IMR-90 (cell line): Measurements from ENCODE around the gene WNK1. TPM values are rescaled to one million over a fixed set of nuclear protein-coding genes. Genes with fewer than 3 reads are reported as not detected.
"Not testable (repeated sequence)": the region's sequence is repeated elsewhere in the genome, so short reads cannot be mapped to it uniquely, and the experiment has no call there.

Experiments
- ATAC-seq: fragments of 200-7000 bp; cut with Tn5 transposase; 2 replicates; pipeline ENCODE4 v1.9.1; 2020; ENCODE audit warnings: low read depth, mild to moderate bottlenecking, moderate library complexity
- BruUV-seq: library from RNA; stranded (reverse); fragments of 400-500 nt; replicated peaks from 2 replicates; lab custom pipeline; 2021; lab: Mats Ljungman, UMichigan
- CTCF ChIA-PET: fragments of 300-600 bp; formaldehyde crosslinking; extraction: SDS; loops from one replicate; lab custom pipeline; 2021; ENCODE audit warnings: antibody characterized with exemption; lab: Yijun Ruan, JAX
- POLR2A ChIA-PET: fragments of 300-600 bp; sonication (Branson Sonifier 250); formaldehyde crosslinking; loops from one replicate; lab custom pipeline; 2022; ENCODE audit warnings: antibody characterized with exemption; ENCODE audit not compliant: unreplicated experiment; lab: Charles Lee
- DNase-seq: peaks from one replicate; pipeline ENCODE4 v3.0.0; 2013
- H2AFZ ChIP-seq: replicated peaks from 2 replicates; pipeline ENCODE3; 2013; ENCODE audit warnings: low read length, mild to moderate bottlenecking; ENCODE audit not compliant: poor library complexity
- H2AK5ac ChIP-seq: 2 replicates; pipeline ENCODE4 v1.6.1; 2013; ENCODE audit warnings: low read depth, low read length, inconsistent platforms
- H2AK9ac ChIP-seq: replicated peaks from 2 replicates; pipeline ENCODE3; 2013; ENCODE audit warnings: mild to moderate bottlenecking, low read depth, low read length, moderate library complexity; ENCODE audit not compliant: poor library complexity
- H2BK120ac ChIP-seq: 2 replicates; pipeline ENCODE4 v1.6.1; 2013; ENCODE audit warnings: low read depth, low read length, inconsistent platforms
- H2BK15ac ChIP-seq: 3 replicates; pipeline ENCODE4 v1.6.1; 2013; ENCODE audit warnings: low read depth, low read length, inconsistent platforms
- H2BK20ac ChIP-seq: 2 replicates; pipeline ENCODE4 v1.6.1; 2013; ENCODE audit warnings: low read depth, mild to moderate bottlenecking, inconsistent platforms, low read length, moderate library complexity
- H2BK5ac ChIP-seq: 2 replicates; pipeline ENCODE4 v1.6.1; 2013; ENCODE audit warnings: mild to moderate bottlenecking, low read depth, low read length, inconsistent platforms; ENCODE audit not compliant: poor library complexity, severe bottlenecking
- H3K14ac ChIP-seq: replicated peaks from 2 replicates; pipeline ENCODE4 v1.6.1; 2013; ENCODE audit warnings: low read depth, low read length, inconsistent platforms
- H3K18ac ChIP-seq: 2 replicates; pipeline ENCODE4 v1.6.1; 2013; ENCODE audit warnings: low read depth, low read length, control low read depth
- H3K23ac ChIP-seq: 2 replicates; pipeline ENCODE4 v1.6.1; 2013; ENCODE audit warnings: low read depth, low read length, inconsistent platforms
- H3K27ac ChIP-seq: 2 replicates; pipeline ENCODE4 v1.5.1; 2013; ENCODE audit warnings: mild to moderate bottlenecking, control low read depth, low read length; ENCODE audit not compliant: insufficient read depth
- H3K27me3 ChIP-seq: 2 replicates; pipeline ENCODE4 v1.6.1; 2013; ENCODE audit warnings: low read length; ENCODE audit not compliant: control insufficient read depth, insufficient read depth
- H3K36me3 ChIP-seq: 2 replicates; pipeline ENCODE4 v1.6.1; 2013; ENCODE audit warnings: low read length, mixed read lengths; ENCODE audit not compliant: control insufficient read depth, insufficient read depth
- H3K4ac ChIP-seq: 2 replicates; pipeline ENCODE4 v1.6.1; 2013; ENCODE audit warnings: low read depth, low read length, inconsistent platforms
- H3K4me1 ChIP-seq: 2 replicates; pipeline ENCODE4 v1.6.1; 2013; ENCODE audit warnings: low read length, mixed read lengths; ENCODE audit not compliant: control insufficient read depth, insufficient read depth
- H3K4me2 ChIP-seq: 2 replicates; pipeline ENCODE4 v1.6.1; 2013; ENCODE audit warnings: low read depth, mild to moderate bottlenecking, control low read depth, low read length, moderate library complexity
- H3K4me3 ChIP-seq: 2 replicates; pipeline ENCODE4 v1.5.1; 2013; ENCODE audit warnings: low read depth, mild to moderate bottlenecking, control low read depth, low read length, moderate library complexity; ENCODE audit not compliant: insufficient read depth
- H3K56ac ChIP-seq: 2 replicates; pipeline ENCODE4 v1.6.1; 2013; ENCODE audit warnings: low read length, inconsistent platforms; ENCODE audit not compliant: insufficient read depth; ENCODE audit errors: extremely low read depth
- H3K79me1 ChIP-seq, 2 experiments: 2 replicates each; pipeline ENCODE4 v1.6.1; 2013; ENCODE audit warnings: low read length in 2 of 2, inconsistent platforms in 1 of 2, low read depth in 1 of 2
- H3K9ac ChIP-seq: 2 replicates; pipeline ENCODE4 v1.6.1; 2013; ENCODE audit warnings: low read depth, low read length, control low read depth
- H3K9me1 ChIP-seq: 2 replicates; pipeline ENCODE4 v1.6.1; 2013; ENCODE audit warnings: low read length, inconsistent platforms; ENCODE audit not compliant: insufficient read depth
- H3K9me3 ChIP-seq: 2 replicates; pipeline ENCODE4 v1.6.1; 2013; ENCODE audit warnings: low read length; ENCODE audit not compliant: control insufficient read depth, insufficient read depth
- H4K20me1 ChIP-seq: 2 replicates; pipeline ENCODE4 v1.6.1; 2013; ENCODE audit warnings: low read length, inconsistent platforms; ENCODE audit not compliant: insufficient read depth
- H4K5ac ChIP-seq: 2 replicates; pipeline ENCODE4 v1.6.1; 2013; ENCODE audit warnings: mild to moderate bottlenecking, low read depth, low read length, control low read depth
- H4K8ac ChIP-seq, 2 experiments: 2 replicates each; pipeline ENCODE4 v1.6.1; 2013; ENCODE audit warnings: low read depth in 2 of 2, low read length in 2 of 2, control low read depth in 1 of 2, inconsistent platforms in 1 of 2
- H4K91ac ChIP-seq: 2 replicates; pipeline ENCODE4 v1.6.1; 2013; ENCODE audit warnings: low read depth, low read length, inconsistent platforms; ENCODE audit not compliant: insufficient read depth
- WGBS, 2 experiments: methylation state at CpG; one replicate each; pipeline versions ENCODE4 v1.1.5 to v1.1.7; 2013; ENCODE audit warnings: missing lambda C conversion rate in 2 of 2; ENCODE audit not compliant: insufficient read length in 1 of 2; ENCODE audit errors: extremely low coverage in 2 of 2; 5-methylcytosine and 5-hydroxymethylcytosine counted together
- dilution Hi-C: fragments of 300-500 bp; cut with HindIII; formaldehyde crosslinking; loops from one replicate; pipeline ENCODE4 v1.14.3; 2018; ENCODE audit warnings: low sequenced_read_pairs; ENCODE audit not compliant: unreplicated experiment
- in situ Hi-C: fragments of 300-500 bp; cut with MboI; formaldehyde crosslinking; loops from 3 replicates; pipeline ENCODE4 v1.14.3; 2019; ENCODE audit warnings: low sequenced_read_pairs, inconsistent platforms, mixed read lengths
- intact Hi-C: fragments of 100-400 bp; cut with micrococcal nuclease; formaldehyde crosslinking; loops from 2 replicates; pipeline ENCODE4 v1.10.0; 2022
- polyA plus RNA-seq, 3 experiments: library from polyadenylated mRNA; depleted of rRNA; stranded (reverse); fragments of >200 nt; gene quantifications; 2 replicates each; pipeline ENCODE4 v1.2.3, GENCODE V29; 2012; ENCODE audit warnings: low replicate concordance in 1 of 3
- total RNA-seq: library from RNA; depleted of rRNA; stranded (reverse); fragments of >200 nt; gene quantifications from 2 replicates; pipeline ENCODE4 v1.2.3, GENCODE V29; 2012

Gene WNK1
- total and polyA plus RNA-seq, 2 of the 4 experiments (the other 2 are of a cell fraction), result 36.9 to 42.8 TPM

- POLR2A ChIA-PET, H3K18ac ChIP-seq, H2BK5ac ChIP-seq, H3K4me1 ChIP-seq, H2AFZ ChIP-seq, H3K36me3 ChIP-seq, H3K14ac ChIP-seq, H3K9ac ChIP-seq, H3K27ac ChIP-seq, H2BK20ac ChIP-seq, H3K9me3 ChIP-seq, H4K5ac ChIP-seq, DNase-seq, H3K27me3 ChIP-seq, H3K9me1 ChIP-seq, dilution Hi-C loops, H4K8ac ChIP-seq, H3K4me2 ChIP-seq, H3K4me3 ChIP-seq, H2BK15ac ChIP-seq, H3K56ac ChIP-seq, ATAC-seq, BruUV-seq, H4K91ac ChIP-seq, H3K4ac ChIP-seq, H2AK9ac ChIP-seq, CTCF ChIA-PET, in situ Hi-C loops, H2BK120ac ChIP-seq, intact Hi-C loops, H2AK5ac ChIP-seq, H3K23ac ChIP-seq: not testable (repeated sequence)
- peaks cover 27 to 71% of the 10 kb centered on the region in 2 experiments for H3K79me1 ChIP-seq
- no CpG with 5 or more reads among the region's 4 CpGs for WGBS, 2 experiments
- peaks cover 47% of the 10 kb centered on the region for H4K20me1 ChIP-seq
Observed at GRCh38 chr12:788762-789161, 36.4 kb downstream of the WNK1 start.
